ENCODE results near the gene PHACTR4. TPM values are rescaled to one million over a fixed set of nuclear protein-coding genes. Genes with fewer than 3 reads are reported as not detected.
A peak's percentile ranks its signal among the peaks of the same experiment; 100 is the strongest.
"Not testable (repeated sequence)": the region's sequence is repeated elsewhere in the genome, so short reads cannot be mapped to it uniquely, and the experiment has no call there.

The PHACTR4 gene
- total RNA-seq, 1 donor from 2014 or later = 50.3 TPM

DNA sequence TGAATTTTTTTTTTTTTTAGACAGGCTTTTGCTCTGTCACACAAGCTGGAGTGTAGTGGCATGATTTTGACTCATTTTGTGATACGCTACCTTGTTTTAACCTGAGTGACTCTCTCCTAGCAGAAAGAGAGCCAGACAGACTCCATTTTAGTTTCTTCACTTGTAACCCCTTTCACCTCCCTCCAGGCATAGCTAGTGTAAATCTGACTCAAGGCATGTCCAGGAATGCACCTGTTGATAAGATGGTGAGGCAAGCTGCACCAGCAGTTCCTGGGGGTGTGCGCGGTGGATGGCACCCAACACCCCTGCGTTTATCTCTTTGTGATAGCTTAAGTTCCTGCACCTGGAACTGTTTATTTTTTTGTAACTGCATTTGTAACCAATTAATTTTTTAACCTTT lies 4.7 kb upstream of the PHACTR4 start:
- Mint-ChIP-seq H3K27me3 (no peaks in the 10 kb centered on the region), H3K4me3 (no peak overlapping the region), H3K27ac (no peak overlapping the region), H3K36me3 (no peaks in the 10 kb centered on the region), H3K4me1 (ENCODE audit: unreplicated experiment) (peaks cover 6% of the 10 kb centered on the region), H3K9me3 (no peaks in the 10 kb centered on the region)
- TF ChIP-seq, protein P1, sequence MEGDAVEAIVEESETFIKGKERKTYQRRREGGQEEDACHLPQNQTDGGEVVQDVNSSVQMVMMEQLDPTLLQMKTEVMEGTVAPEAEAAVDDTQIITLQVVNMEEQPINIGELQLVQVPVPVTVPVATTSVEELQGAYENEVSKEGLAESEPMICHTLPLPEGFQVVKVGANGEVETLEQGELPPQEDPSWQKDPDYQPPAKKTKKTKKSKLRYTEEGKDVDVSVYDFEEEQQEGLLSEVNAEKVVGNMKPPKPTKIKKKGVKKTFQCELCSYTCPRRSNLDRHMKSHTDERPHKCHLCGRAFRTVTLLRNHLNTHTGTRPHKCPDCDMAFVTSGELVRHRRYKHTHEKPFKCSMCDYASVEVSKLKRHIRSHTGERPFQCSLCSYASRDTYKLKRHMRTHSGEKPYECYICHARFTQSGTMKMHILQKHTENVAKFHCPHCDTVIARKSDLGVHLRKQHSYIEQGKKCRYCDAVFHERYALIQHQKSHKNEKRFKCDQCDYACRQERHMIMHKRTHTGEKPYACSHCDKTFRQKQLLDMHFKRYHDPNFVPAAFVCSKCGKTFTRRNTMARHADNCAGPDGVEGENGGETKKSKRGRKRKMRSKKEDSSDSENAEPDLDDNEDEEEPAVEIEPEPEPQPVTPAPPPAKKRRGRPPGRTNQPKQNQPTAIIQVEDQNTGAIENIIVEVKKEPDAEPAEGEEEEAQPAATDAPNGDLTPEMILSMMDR (conservative IDR thresholded peaks at IDR 0.05) = no peak
- no peak for DNase-seq (ENCODE audit: extremely low spot score, unreplicated experiment)

DNA sequence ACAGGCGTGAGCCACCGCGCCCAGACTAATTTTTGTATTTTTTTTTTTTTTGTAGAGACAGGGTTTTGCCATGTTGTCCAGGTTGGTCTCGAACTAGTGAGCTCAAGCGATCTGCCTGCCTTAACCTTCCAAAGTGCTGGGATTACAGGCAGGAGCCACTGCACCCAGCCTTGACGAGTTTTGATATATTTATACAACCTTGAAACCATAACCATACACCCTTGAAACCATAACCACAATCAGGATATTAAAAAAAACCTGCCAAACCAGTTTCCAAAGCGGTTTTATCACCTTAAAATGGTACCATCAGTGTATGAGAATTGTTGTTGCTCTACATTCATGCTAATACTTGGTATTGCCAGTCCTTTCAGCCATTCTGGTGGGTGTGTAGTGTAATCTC lies 3.7 kb upstream of the PHACTR4 start:
- Mint-ChIP-seq H3K36me3 (no peaks in the 10 kb centered on the region), H3K4me1 (ENCODE audit: unreplicated experiment) (peaks cover 11% of the 10 kb centered on the region), H3K4me3 (no peak overlapping the region), H3K27ac (peak overlapping the region; percentile 49), H3K27me3 (no peaks in the 10 kb centered on the region), H3K9me3 (no peaks in the 10 kb centered on the region)
- TF ChIP-seq, protein P1 (conservative IDR thresholded peaks at IDR 0.05) = no peak
- no peak for DNase-seq (ENCODE audit: extremely low spot score, unreplicated experiment)

DNA sequence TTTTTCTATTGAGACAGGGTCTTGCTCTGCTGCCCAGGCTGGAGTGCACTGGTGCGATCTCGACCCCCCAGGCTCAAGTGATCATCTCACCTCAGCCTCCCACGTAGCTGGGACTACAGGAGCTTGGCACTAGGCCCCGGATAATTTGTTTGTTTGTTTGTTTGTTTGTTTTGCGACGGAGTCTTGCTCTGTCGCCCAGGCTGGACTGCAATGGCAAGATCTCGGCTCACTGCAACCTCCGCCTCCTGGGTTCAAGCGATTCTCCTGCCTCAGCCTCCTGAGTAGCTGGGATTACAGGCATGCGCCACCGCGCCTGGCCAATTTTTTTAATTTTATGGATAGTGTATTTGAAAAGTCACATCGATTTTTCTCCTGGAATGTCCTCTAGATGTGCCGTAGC lies 932 bp upstream of the PHACTR4 start:
- H3K27ac Mint-ChIP-seq = peak overlapping the region; percentile 78
- H3K36me3 Mint-ChIP-seq; H3K9me3 Mint-ChIP-seq; DNase-seq (ENCODE audit: extremely low spot score, unreplicated experiment); H3K27me3 Mint-ChIP-seq: not testable (repeated sequence)
- peak overlapping the region; percentile 95 for H3K4me3 Mint-ChIP-seq
- peaks cover 18% of the 10 kb centered on the region for H3K4me1 Mint-ChIP-seq (ENCODE audit: unreplicated experiment)

DNA sequence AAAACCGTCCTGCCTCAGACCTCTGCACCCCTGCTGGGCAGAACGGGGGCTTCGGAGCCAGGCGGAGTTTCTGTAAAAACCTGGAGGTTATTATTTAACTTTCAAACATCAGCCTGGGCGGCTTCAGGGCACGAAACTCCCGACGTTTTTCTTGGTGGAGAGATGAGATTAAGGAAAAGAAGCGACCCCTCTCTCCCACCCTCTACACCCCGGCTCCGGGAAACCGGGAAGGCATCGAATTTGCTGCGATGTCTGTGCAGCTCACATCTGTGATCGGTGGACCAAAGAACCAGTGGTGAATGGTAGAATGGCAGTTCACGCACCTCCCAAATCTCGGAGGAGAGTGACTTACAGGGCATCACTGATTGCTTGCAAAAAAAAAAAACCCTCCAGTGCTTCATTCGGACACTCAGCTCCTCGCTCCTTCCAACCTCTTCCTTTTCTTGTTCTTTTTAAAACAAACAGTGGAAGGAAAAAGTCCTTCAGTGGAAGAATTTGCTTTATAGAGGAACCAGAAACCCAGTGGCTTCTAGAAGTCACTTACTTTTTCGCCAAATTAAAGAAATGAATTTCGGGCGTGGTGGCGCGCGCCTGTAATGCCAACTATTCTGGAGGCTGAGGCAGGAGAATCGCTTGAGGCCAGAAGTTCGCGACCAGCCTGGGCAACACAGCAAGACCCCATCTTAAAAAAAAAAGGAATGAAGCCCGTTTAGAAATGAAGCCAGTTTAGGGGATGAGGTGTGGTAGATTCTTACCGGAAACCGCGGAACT lies 884 bp downstream of the PHACTR4 start:
- TF ChIP-seq, protein P1 (conservative IDR thresholded peaks at IDR 0.05) = peak; percentile 67
- H3K9me3 Mint-ChIP-seq = no peaks in the 10 kb centered on the region
- DNase-seq (ENCODE audit: extremely low spot score, unreplicated experiment) = no peak
- H3K4me1 Mint-ChIP-seq (ENCODE audit: unreplicated experiment) = peaks cover 32% of the 10 kb centered on the region
- H3K27ac Mint-ChIP-seq = peak overlapping the region; percentile 78
- peaks cover 9% of the 10 kb centered on the region for H3K36me3 Mint-ChIP-seq
- no peaks in the 10 kb centered on the region for H3K27me3 Mint-ChIP-seq
- peak overlapping the region; percentile 95 for H3K4me3 Mint-ChIP-seq

DNA sequence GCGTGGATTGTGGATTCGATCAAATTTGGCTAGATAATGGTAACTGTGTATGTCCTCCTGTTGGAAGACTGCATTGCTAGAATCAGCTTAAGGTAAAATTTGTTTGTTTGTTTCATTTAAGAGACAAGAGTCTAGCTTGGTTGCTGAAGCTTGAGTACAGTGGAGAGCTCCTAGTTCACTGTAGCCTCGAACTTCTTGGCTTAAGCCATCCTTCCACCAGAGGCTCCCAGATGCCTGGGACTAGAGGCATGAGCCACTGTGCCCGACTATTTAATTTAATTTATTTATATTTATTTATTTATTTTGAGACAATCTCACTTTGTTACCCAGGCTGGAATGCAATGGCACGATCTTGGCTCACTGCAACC lies 1.5 kb downstream of the PHACTR4 start:
- Mint-ChIP-seq H3K4me3 (peak overlapping the region; percentile 95), H3K27ac (peak overlapping the region; percentile 78), H3K9me3 (no peaks in the 10 kb centered on the region), H3K4me1 (ENCODE audit: unreplicated experiment) (peaks cover 35% of the 10 kb centered on the region), H3K27me3 (no peaks in the 10 kb centered on the region), H3K36me3 (peaks cover 11% of the 10 kb centered on the region)
- TF ChIP-seq, protein P1 (conservative IDR thresholded peaks at IDR 0.05) = no peak
- no peak for DNase-seq (ENCODE audit: extremely low spot score, unreplicated experiment)

DNA sequence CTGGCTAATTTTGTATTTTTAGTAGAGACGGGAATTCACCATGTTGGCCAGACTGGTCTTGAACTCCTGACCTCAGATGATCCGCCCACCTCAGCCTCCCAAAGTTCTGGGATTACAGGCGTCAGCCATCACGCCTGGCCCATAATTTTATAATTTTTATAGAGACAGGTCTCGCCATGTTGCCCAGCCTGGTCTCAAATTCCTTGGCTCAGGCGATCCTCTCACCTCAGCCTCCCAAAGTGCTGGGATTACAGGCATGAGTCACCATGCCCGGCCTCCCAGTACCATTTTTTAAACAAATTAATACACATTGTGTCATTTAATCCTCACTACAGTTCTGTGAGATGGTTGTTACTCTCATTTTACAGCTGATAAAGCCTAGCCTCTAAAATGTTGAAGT lies 3.9 kb downstream of the PHACTR4 start:
- Mint-ChIP-seq H3K4me3 (peak overlapping the region; percentile 62), H3K36me3 (peaks cover 12% of the 10 kb centered on the region)
- H3K9me3 Mint-ChIP-seq = not testable (repeated sequence)

More for the DNA sequence above, 3.9 kb downstream of the PHACTR4 start:
- peak overlapping the region; percentile 93 for H3K27ac Mint-ChIP-seq
- DNase-seq (ENCODE audit: extremely low spot score, unreplicated experiment); H3K27me3 Mint-ChIP-seq: not testable (repeated sequence)
- H3K4me1 Mint-ChIP-seq (ENCODE audit: unreplicated experiment) = peaks cover 35% of the 10 kb centered on the region

Measured in type B pancreatic cell (in vitro differentiated cells).